MM.1S (cell line): ENCODE measurements around the gene NLGN1.

Experiments
- DNase-seq: peaks from one replicate; pipeline ENCODE4 v3.0.0-alpha.2; 2015
- H2AFZ ChIP-seq: fragments of 300-600 bp; sonication (generic); 2 replicates; pipeline ENCODE4 v1.6.0; 2016; ENCODE audit warnings: antibody characterized with exemption, low read length
- H3F3A ChIP-seq: fragments of 300-600 bp; sonication (generic); 2 replicates; pipeline ENCODE4 v1.6.1; 2016; ENCODE audit warnings: mild to moderate bottlenecking, antibody characterized with exemption, low read length, moderate library complexity, mixed read lengths; ENCODE audit not compliant: insufficient read depth
- H3K27ac ChIP-seq: fragments of 300-600 bp; sonication (generic); 2 replicates; pipeline ENCODE4 v1.5.1; 2016; ENCODE audit warnings: mild to moderate bottlenecking, low read length
- H3K27me3 ChIP-seq: fragments of 300-600 bp; sonication (generic); replicated peaks from 2 replicates; pipeline ENCODE4 v1.6.0; 2016; ENCODE audit warnings: low read length; ENCODE audit not compliant: insufficient read depth
- H3K36me3 ChIP-seq: fragments of 300-600 bp; sonication (generic); replicated peaks from 2 replicates; pipeline ENCODE4 v1.6.1; 2016; ENCODE audit warnings: mild to moderate bottlenecking, low read length, mixed read lengths; ENCODE audit not compliant: insufficient read depth
- H3K4me1 ChIP-seq: fragments of 300-600 bp; sonication (generic); 2 replicates; pipeline ENCODE4 v1.6.1; 2016; ENCODE audit warnings: low read length, mixed read lengths
- H3K4me2 ChIP-seq: fragments of 300-600 bp; sonication (generic); 2 replicates; pipeline ENCODE4 v1.6.0; 2016; ENCODE audit warnings: low read depth, low read length
- H3K4me3 ChIP-seq: fragments of 300-600 bp; sonication (generic); 2 replicates; pipeline ENCODE4 v1.5.1; 2016; ENCODE audit warnings: low read length, mixed read lengths
- H3K79me2 ChIP-seq: fragments of 300-600 bp; sonication (generic); 2 replicates; pipeline ENCODE4 v1.6.1; 2016; ENCODE audit warnings: mixed run types, low read length, mixed read lengths
- H3K9ac ChIP-seq: fragments of 300-600 bp; sonication (generic); 2 replicates; pipeline ENCODE4 v1.6.1; 2016; ENCODE audit warnings: low read length, mixed read lengths
- H3K9me2 ChIP-seq: fragments of 300-600 bp; sonication (generic); replicated peaks from 2 replicates; pipeline ENCODE4 v1.6.1; 2016; ENCODE audit warnings: mild to moderate bottlenecking, low read length, mixed read lengths; ENCODE audit not compliant: insufficient read depth
- H3K9me3 ChIP-seq: fragments of 300-600 bp; sonication (generic); replicated peaks from 2 replicates; pipeline ENCODE4 v1.6.1; 2016; ENCODE audit warnings: mild to moderate bottlenecking, low read length, mixed read lengths; ENCODE audit not compliant: insufficient read depth
- H4K20me1 ChIP-seq: fragments of 300-600 bp; sonication (generic); 2 replicates; pipeline ENCODE4 v1.6.1; 2016; ENCODE audit warnings: mild to moderate bottlenecking, low read length, moderate library complexity, mixed read lengths; ENCODE audit not compliant: insufficient read depth
- EZH2 ChIP-seq: fragments of 300-600 bp; sonication (generic); optimal IDR thresholded peaks from 2 replicates; pipeline ENCODE3; 2017; ENCODE audit warnings: low read depth, mild to moderate bottlenecking, antibody characterized with exemption, low read length, mixed read lengths
- EZH2phosphoT487 ChIP-seq: fragments of 300-600 bp; sonication (generic); IDR thresholded peaks from 2 replicates; pipeline ENCODE4 v1.6.1; 2018; ENCODE audit warnings: antibody characterized with exemption, low read length
- TF ChIP-seq, protein P1 (sequence below): fragments of 300-600 bp; sonication (generic); IDR thresholded peaks from 2 replicates; pipeline ENCODE4 v1.5.1; 2016; ENCODE audit warnings: antibody characterized with exemption, low read length, mixed read lengths

The NLGN1 gene

DNA sequence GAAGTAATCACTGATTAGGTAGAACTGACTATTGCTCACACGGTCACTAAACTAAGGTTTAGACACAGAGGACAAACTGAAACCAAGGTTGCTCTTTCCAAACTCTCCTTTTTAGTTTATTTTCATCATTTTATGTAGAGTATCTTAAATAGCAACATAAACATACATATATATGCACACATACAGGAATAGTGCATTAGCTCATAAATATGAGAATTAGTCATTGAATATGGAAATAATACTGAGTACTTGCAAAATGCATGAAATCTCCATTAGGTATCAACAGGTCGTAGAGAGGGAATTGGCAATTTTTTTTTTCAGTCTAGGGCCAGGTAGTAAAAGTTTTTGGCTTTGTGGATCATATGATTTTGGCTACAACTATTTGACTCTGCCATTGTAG lies 557.1 kb downstream of the NLGN1 start:
- H3K79me2 ChIP-seq, result no peaks in the 10 kb centered on the region
- DNase-seq, result no peak
- no peak overlapping the region for H3K9ac ChIP-seq
- TF ChIP-seq EZH2phosphoT487, result no peak
- TF ChIP-seq EZH2, result no peak
- TF ChIP-seq, protein P1, sequence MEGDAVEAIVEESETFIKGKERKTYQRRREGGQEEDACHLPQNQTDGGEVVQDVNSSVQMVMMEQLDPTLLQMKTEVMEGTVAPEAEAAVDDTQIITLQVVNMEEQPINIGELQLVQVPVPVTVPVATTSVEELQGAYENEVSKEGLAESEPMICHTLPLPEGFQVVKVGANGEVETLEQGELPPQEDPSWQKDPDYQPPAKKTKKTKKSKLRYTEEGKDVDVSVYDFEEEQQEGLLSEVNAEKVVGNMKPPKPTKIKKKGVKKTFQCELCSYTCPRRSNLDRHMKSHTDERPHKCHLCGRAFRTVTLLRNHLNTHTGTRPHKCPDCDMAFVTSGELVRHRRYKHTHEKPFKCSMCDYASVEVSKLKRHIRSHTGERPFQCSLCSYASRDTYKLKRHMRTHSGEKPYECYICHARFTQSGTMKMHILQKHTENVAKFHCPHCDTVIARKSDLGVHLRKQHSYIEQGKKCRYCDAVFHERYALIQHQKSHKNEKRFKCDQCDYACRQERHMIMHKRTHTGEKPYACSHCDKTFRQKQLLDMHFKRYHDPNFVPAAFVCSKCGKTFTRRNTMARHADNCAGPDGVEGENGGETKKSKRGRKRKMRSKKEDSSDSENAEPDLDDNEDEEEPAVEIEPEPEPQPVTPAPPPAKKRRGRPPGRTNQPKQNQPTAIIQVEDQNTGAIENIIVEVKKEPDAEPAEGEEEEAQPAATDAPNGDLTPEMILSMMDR, result no peak
- H3K9me2 ChIP-seq, result no peaks in the 10 kb centered on the region
- H4K20me1 ChIP-seq, result no peaks in the 10 kb centered on the region
- H3F3A ChIP-seq, result no peaks in the 10 kb centered on the region
- H2AFZ ChIP-seq, result no peak overlapping the region
- no peaks in the 10 kb centered on the region for H3K27me3 ChIP-seq
- H3K36me3 ChIP-seq, result no peaks in the 10 kb centered on the region
- no peak overlapping the region for H3K27ac ChIP-seq
- H3K4me3 ChIP-seq, result no peak overlapping the region
- no peak overlapping the region for H3K4me2 ChIP-seq
- no peaks in the 10 kb centered on the region for H3K9me3 ChIP-seq
- H3K4me1 ChIP-seq, result no peaks in the 10 kb centered on the region

DNA sequence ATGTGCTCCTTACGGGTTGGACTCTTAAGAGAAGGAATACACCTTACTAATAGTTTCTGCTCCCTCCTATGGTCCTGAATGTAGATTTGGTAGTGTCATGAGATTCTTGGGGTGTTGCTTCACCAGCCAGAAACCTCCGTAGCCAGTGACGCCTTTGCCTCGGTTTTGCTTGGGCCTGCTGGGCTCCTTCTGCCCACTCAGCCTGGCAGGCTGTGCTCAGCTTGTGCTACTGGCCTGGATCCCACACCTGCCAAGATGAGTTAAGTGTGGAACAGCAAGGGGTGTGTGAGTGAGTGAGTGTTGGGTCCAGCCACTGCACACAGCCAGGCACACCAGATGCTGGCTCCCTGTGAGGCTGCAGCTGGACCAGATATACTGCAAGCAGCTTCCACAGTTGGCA lies 560.1 kb downstream of the NLGN1 start:
- Histone ChIP-seq H3F3A (no peaks in the 10 kb centered on the region), H3K4me2 (no peak overlapping the region), H3K9me3 (no peaks in the 10 kb centered on the region), H3K9me2 (no peaks in the 10 kb centered on the region), H3K4me1 (no peaks in the 10 kb centered on the region), H3K79me2 (no peaks in the 10 kb centered on the region), H3K27ac (no peak overlapping the region), H3K27me3 (no peaks in the 10 kb centered on the region), H2AFZ (no peak overlapping the region), H3K4me3 (no peak overlapping the region), H3K9ac (no peak overlapping the region), H4K20me1 (no peaks in the 10 kb centered on the region), H3K36me3 (no peaks in the 10 kb centered on the region)
- TF ChIP-seq EZH2phosphoT487, result no peak
- TF ChIP-seq EZH2, result no peak
- DNase-seq, result no peak

DNA sequence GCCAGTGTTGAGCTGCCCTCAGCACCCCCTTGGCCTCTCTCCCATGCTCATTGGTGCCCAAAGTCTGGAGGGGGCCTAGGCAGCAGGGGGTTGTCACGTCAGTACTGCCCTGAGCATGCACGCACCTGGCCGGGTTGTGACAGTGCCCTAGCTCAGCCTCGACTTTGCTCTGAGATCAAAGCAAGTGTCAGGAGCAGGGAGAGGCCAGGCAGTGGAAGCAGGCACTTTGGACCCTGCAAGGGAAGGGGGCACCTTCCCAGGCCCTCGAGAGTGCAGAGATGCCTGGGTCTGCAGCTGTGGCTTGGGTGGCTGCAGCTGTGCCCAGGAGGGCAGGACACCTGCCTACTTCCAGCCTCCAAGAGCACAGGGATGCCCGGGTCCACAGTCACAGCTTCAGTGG lies 561.3 kb downstream of the NLGN1 start:
- no peak overlapping the region for H3K9ac ChIP-seq
- no peaks in the 10 kb centered on the region for H3K36me3 ChIP-seq
- H3K4me1 ChIP-seq, result no peaks in the 10 kb centered on the region
- H3K9me2 ChIP-seq, result no peaks in the 10 kb centered on the region
- H3K4me2 ChIP-seq, result no peak overlapping the region
- no peak overlapping the region for H2AFZ ChIP-seq
- no peaks in the 10 kb centered on the region for H3F3A ChIP-seq
- no peak overlapping the region for H3K27ac ChIP-seq
- no peaks in the 10 kb centered on the region for H3K79me2 ChIP-seq
- no peaks in the 10 kb centered on the region for H3K27me3 ChIP-seq
- TF ChIP-seq EZH2phosphoT487 (no peak), EZH2 (no peak)
- TF ChIP-seq, protein P1, result no peak
- no peaks in the 10 kb centered on the region for H4K20me1 ChIP-seq
- no peak overlapping the region for H3K4me3 ChIP-seq
- DNase-seq, result no peak
- no peaks in the 10 kb centered on the region for H3K9me3 ChIP-seq

DNA sequence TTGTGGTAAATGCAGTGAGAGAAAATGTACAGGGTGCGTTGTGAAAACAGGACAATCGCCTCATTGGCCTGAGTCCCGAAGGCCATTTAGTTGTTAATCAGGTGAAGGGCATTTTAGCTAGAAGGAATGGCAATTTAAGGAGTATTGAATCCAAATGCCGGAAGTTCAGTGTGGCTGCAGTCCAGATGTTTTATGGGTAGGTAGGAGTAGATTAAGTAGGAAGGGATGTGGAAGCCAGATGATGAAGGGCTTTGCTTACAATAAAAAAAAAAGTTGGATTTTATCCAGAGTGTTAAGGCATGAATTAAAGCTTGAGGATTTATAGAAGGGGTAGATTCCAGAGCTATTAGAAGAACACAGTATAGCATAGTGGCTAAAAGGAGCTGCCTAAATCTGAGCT lies 572.7 kb downstream of the NLGN1 start:
- Histone ChIP-seq H3K36me3 (no peaks in the 10 kb centered on the region), H2AFZ (no peak overlapping the region), H4K20me1 (no peaks in the 10 kb centered on the region), H3K9me2 (no peaks in the 10 kb centered on the region), H3K79me2 (no peaks in the 10 kb centered on the region), H3K4me1 (no peaks in the 10 kb centered on the region), H3K4me2 (no peak overlapping the region), H3K9me3 (no peaks in the 10 kb centered on the region), H3K4me3 (no peak overlapping the region), H3F3A (no peaks in the 10 kb centered on the region), H3K27ac (no peak overlapping the region), H3K9ac (no peak overlapping the region), H3K27me3 (no peaks in the 10 kb centered on the region)
- no peak for TF ChIP-seq EZH2
- TF ChIP-seq, protein P1, result no peak
- TF ChIP-seq EZH2phosphoT487, result no peak
- no peak for DNase-seq
